ENCODE results near the gene ACKR3. TPM values are rescaled to one million over a fixed set of nuclear protein-coding genes. Genes with fewer than 3 reads are reported as not detected.

The ACKR3 gene
- total RNA-seq, 1 experiment from 2014 or later, result not detected

DNA sequence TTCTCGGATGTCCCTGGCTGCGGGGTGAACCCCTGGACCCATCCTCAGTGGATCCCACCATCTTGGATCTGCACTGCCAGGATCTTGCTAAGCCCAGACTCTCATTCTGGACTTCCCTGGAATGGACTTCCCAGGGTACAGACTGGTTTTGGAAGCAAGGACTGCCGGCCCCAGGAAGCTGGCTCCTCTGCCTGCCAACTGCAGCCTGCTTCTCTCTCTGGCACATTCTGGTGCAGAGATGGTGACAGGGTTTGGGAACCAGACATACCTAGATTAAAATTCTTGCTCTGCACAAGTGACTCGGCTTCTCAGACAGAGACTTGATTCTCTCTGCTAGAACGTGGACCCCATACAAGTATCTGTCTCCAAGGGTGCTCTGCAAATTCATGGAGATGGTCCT is 29.4 kb downstream of the ACKR3 start:
- no peaks in the 10 kb centered on the region for H3K36me3 ChIP-seq (ENCODE audit: control insufficient read depth, insufficient read depth, low read length)
- POLR2A ChIA-PET, result no interaction called here
- CTCF ChIA-PET, result no interaction called here
- in situ Hi-C loops (cut with HindIII; ENCODE audit: low pct_unique_long_range_greater_than_20kb, low sequenced_read_pairs) (no loop called here), intact Hi-C loops (cut with micrococcal nuclease; ENCODE audit: unreplicated experiment) (no loop called here)
- no peak for ATAC-seq
- no peaks in the 10 kb centered on the region for H3K9me3 ChIP-seq (ENCODE audit: control insufficient read depth, insufficient read depth, low read depth, low read length)
- H3K27me3 ChIP-seq (ENCODE audit: control insufficient read depth, insufficient read depth, low read length), result peaks cover 13% of the 10 kb centered on the region
- H3K4me1 ChIP-seq (ENCODE audit: control insufficient read depth, insufficient read depth, low read length), result no peaks in the 10 kb centered on the region
- H3K4me3 ChIP-seq (ENCODE audit: low read depth in 2 of 2, low read length in 2 of 2), result no peak overlapping the region
- no peak overlapping the region for H3K27ac ChIP-seq (ENCODE audit: low read length)
- no TSS peak for BruUV-seq (replicated peaks)
- no peak for DNase-seq (ENCODE audit: low read depth, low spot score)
- TF ChIP-seq, protein P1, sequence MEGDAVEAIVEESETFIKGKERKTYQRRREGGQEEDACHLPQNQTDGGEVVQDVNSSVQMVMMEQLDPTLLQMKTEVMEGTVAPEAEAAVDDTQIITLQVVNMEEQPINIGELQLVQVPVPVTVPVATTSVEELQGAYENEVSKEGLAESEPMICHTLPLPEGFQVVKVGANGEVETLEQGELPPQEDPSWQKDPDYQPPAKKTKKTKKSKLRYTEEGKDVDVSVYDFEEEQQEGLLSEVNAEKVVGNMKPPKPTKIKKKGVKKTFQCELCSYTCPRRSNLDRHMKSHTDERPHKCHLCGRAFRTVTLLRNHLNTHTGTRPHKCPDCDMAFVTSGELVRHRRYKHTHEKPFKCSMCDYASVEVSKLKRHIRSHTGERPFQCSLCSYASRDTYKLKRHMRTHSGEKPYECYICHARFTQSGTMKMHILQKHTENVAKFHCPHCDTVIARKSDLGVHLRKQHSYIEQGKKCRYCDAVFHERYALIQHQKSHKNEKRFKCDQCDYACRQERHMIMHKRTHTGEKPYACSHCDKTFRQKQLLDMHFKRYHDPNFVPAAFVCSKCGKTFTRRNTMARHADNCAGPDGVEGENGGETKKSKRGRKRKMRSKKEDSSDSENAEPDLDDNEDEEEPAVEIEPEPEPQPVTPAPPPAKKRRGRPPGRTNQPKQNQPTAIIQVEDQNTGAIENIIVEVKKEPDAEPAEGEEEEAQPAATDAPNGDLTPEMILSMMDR (IDR thresholded peaks at IDR 0.05), result no peak
- no peak for TF ChIP-seq SIN3A (IDR thresholded peaks at IDR 0.05; ENCODE audit: borderline replicate concordance, insufficient read depth, low read depth, low read length)
- TF ChIP-seq, protein P2, sequence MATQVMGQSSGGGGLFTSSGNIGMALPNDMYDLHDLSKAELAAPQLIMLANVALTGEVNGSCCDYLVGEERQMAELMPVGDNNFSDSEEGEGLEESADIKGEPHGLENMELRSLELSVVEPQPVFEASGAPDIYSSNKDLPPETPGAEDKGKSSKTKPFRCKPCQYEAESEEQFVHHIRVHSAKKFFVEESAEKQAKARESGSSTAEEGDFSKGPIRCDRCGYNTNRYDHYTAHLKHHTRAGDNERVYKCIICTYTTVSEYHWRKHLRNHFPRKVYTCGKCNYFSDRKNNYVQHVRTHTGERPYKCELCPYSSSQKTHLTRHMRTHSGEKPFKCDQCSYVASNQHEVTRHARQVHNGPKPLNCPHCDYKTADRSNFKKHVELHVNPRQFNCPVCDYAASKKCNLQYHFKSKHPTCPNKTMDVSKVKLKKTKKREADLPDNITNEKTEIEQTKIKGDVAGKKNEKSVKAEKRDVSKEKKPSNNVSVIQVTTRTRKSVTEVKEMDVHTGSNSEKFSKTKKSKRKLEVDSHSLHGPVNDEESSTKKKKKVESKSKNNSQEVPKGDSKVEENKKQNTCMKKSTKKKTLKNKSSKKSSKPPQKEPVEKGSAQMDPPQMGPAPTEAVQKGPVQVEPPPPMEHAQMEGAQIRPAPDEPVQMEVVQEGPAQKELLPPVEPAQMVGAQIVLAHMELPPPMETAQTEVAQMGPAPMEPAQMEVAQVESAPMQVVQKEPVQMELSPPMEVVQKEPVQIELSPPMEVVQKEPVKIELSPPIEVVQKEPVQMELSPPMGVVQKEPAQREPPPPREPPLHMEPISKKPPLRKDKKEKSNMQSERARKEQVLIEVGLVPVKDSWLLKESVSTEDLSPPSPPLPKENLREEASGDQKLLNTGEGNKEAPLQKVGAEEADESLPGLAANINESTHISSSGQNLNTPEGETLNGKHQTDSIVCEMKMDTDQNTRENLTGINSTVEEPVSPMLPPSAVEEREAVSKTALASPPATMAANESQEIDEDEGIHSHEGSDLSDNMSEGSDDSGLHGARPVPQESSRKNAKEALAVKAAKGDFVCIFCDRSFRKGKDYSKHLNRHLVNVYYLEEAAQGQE (IDR thresholded peaks at IDR 0.05; ENCODE audit: insufficient read depth in 1 of 2, low read depth in 2 of 2, low read length in 1 of 2), result no peak
- TF ChIP-seq POLR2AphosphoS5 (IDR thresholded peaks at IDR 0.05; ENCODE audit: low read depth, low read length), result no peak
- TF ChIP-seq TCF7L2 (IDR thresholded peaks at IDR 0.05; ENCODE audit: low read depth, low read length), result no peak

DNA sequence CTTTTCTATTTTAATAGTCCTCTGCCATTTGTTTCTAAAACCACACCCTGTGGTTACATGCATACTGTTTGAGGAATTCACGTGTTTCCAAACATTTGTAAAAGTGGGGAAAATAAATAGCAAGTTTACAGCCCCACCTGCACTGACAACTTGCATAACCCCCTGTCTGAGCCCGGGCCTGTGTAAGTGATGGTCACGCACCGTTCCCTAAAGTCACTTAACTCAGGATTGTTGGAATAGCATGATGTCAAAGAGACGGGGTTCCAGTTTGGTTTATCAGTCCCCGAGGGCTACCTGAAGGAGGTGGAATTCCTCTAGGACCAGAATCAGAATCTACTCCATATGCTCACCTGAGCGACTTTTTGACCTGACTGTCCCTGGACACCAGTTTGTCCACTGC is 30.5 kb downstream of the ACKR3 start:
- ChIA-PET POLR2A (no interaction called here), CTCF (no interaction called here)
- TF ChIP-seq POLR2AphosphoS5 (IDR thresholded peaks at IDR 0.05; ENCODE audit: low read depth, low read length) (no peak), TCF7L2 (IDR thresholded peaks at IDR 0.05; ENCODE audit: low read depth, low read length) (no peak), SIN3A (IDR thresholded peaks at IDR 0.05; ENCODE audit: borderline replicate concordance, insufficient read depth, low read depth, low read length) (no peak)
- TF ChIP-seq, protein P2 (IDR thresholded peaks at IDR 0.05; ENCODE audit: insufficient read depth in 1 of 2, low read depth in 2 of 2, low read length in 1 of 2), result no peak
- TF ChIP-seq, protein P1 (IDR thresholded peaks at IDR 0.05), result no peak
- Histone ChIP-seq H3K9me3 (ENCODE audit: control insufficient read depth, insufficient read depth, low read depth, low read length) (no peaks in the 10 kb centered on the region), H3K4me3 (ENCODE audit: low read depth in 2 of 2, low read length in 2 of 2) (no peak overlapping the region), H3K4me1 (ENCODE audit: control insufficient read depth, insufficient read depth, low read length) (no peaks in the 10 kb centered on the region), H3K36me3 (ENCODE audit: control insufficient read depth, insufficient read depth, low read length) (no peaks in the 10 kb centered on the region), H3K27ac (ENCODE audit: low read length) (no peak overlapping the region), H3K27me3 (ENCODE audit: control insufficient read depth, insufficient read depth, low read length) (peaks cover 13% of the 10 kb centered on the region)
- no TSS peak for BruUV-seq (replicated peaks)
- in situ Hi-C loops (cut with HindIII; ENCODE audit: low pct_unique_long_range_greater_than_20kb, low sequenced_read_pairs), result no loop called here
- DNase-seq (ENCODE audit: low read depth, low spot score), result no peak
- no peak for ATAC-seq
- intact Hi-C loops (cut with micrococcal nuclease; ENCODE audit: unreplicated experiment), result no loop called here
